Testis (tissue), 2 donors: ENCODE data around the gene ZWILCH.

Experiments used
- POLR2A ChIP-seq: fragments of 450-650 bp; IDR thresholded peaks from one replicate; pipeline ENCODE4 v1.6.1; 2017; ENCODE audit warnings: antibody characterized with exemption, mild to moderate bottlenecking, moderate library complexity
- TF ChIP-seq, protein P1 (sequence below), 3 experiments: fragments of 450-650 bp in 2 of 3; fragments of 200-600 bp in 1 of 3; sonication (generic) in 1 of 3; IDR thresholded peaks; one replicate each; pipeline ENCODE4 v1.5.1; 2016 to 2019; ENCODE audit warnings: antibody characterized with exemption in 3 of 3, mild to moderate bottlenecking in 2 of 3, moderate library complexity in 1 of 3

DNA sequence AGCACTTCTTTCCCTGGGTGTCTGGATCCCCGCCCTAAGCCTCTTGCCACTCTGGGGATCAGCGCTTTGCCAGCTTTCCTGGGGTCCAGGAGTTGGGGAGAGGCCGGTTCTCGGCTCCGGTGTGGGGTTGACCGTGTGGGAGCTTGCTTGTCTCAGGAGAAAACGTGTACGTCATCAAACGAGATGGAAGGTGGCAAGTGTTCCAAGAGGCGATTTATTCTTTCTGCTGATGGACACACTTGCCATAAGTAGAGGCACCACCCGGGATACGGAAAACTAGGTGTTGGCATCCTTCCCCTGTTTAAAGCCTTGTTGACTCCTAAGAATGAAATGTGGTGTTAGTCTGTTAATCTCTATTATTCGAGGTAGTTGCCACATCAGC lies 295 bp downstream of the ZWILCH start:
- TF ChIP-seq, protein P1, sequence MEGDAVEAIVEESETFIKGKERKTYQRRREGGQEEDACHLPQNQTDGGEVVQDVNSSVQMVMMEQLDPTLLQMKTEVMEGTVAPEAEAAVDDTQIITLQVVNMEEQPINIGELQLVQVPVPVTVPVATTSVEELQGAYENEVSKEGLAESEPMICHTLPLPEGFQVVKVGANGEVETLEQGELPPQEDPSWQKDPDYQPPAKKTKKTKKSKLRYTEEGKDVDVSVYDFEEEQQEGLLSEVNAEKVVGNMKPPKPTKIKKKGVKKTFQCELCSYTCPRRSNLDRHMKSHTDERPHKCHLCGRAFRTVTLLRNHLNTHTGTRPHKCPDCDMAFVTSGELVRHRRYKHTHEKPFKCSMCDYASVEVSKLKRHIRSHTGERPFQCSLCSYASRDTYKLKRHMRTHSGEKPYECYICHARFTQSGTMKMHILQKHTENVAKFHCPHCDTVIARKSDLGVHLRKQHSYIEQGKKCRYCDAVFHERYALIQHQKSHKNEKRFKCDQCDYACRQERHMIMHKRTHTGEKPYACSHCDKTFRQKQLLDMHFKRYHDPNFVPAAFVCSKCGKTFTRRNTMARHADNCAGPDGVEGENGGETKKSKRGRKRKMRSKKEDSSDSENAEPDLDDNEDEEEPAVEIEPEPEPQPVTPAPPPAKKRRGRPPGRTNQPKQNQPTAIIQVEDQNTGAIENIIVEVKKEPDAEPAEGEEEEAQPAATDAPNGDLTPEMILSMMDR (IDR thresholded peaks at IDR 0.05) = no peak
- no peak for TF ChIP-seq POLR2A
